H9 (cell line): ENCODE measurements around the gene PPP1R16B. TPM values are rescaled to one million over a fixed set of nuclear protein-coding genes. Genes with fewer than 3 reads are reported as not detected.

ENCODE experiments used
- DNase-seq: peaks from one replicate; pipeline ENCODE4 v3.0.0-alpha.2; 2017
- H2AFZ ChIP-seq: one replicate; pipeline ENCODE4 v1.6.1; 2013; ENCODE audit warnings: mild to moderate bottlenecking, low read length, control low read depth, moderate library complexity
- H2AK5ac ChIP-seq: 2 replicates; pipeline ENCODE4 v1.6.1; 2013; ENCODE audit warnings: low read length, control low read depth, mixed read lengths; ENCODE audit not compliant: insufficient read length
- H2BK120ac ChIP-seq: one replicate; pipeline ENCODE4 v1.6.1; 2013; ENCODE audit warnings: low read depth, mild to moderate bottlenecking, low read length, control low read depth, inconsistent platforms; ENCODE audit not compliant: poor library complexity, severe bottlenecking
- H2BK12ac ChIP-seq: 2 replicates; pipeline ENCODE4 v1.6.1; 2013; ENCODE audit warnings: low read length, control low read depth, mixed read lengths, low read depth; ENCODE audit not compliant: insufficient read length
- H2BK15ac ChIP-seq: 2 replicates; pipeline ENCODE4 v1.6.1; 2013; ENCODE audit warnings: low read depth, low read length, control low read depth
- H2BK20ac ChIP-seq: one replicate; pipeline ENCODE4 v1.6.1; 2013; ENCODE audit warnings: low read depth, mild to moderate bottlenecking, low read length, control low read depth, inconsistent platforms; ENCODE audit not compliant: poor library complexity, severe bottlenecking
- H2BK5ac ChIP-seq: 2 replicates; pipeline ENCODE4 v1.6.1; 2013; ENCODE audit warnings: low read length, control low read depth, mixed read lengths; ENCODE audit not compliant: insufficient read length
- H3K14ac ChIP-seq: 2 replicates; pipeline ENCODE4 v1.6.1; 2013; ENCODE audit warnings: low read length, control low read depth; ENCODE audit not compliant: insufficient read depth
- H3K18ac ChIP-seq: 2 replicates; pipeline ENCODE4 v1.6.1; 2013; ENCODE audit warnings: low read depth, mild to moderate bottlenecking, mixed read lengths, low read length, control low read depth; ENCODE audit not compliant: insufficient read length
- H3K23ac ChIP-seq: 2 replicates; pipeline ENCODE4 v1.6.1; 2013; ENCODE audit warnings: low read length, control low read depth, mixed read lengths, low read depth; ENCODE audit not compliant: insufficient read length
- H3K23me2 ChIP-seq: 2 replicates; pipeline ENCODE4 v1.6.1; 2013; ENCODE audit warnings: low read depth, mild to moderate bottlenecking, mixed read lengths, low read length, control low read depth; ENCODE audit not compliant: insufficient read length, poor library complexity, severe bottlenecking
- H3K27ac ChIP-seq: 2 replicates; pipeline ENCODE4 v1.5.1; 2013; ENCODE audit warnings: low read length, control low read depth, mixed read lengths, low read depth; ENCODE audit not compliant: insufficient read length
- H3K27me3 ChIP-seq: 2 replicates; pipeline ENCODE4 v1.6.1; 2013; ENCODE audit warnings: low read length, control low read depth, inconsistent platforms; ENCODE audit not compliant: insufficient read depth
- H3K4ac ChIP-seq: 2 replicates; pipeline ENCODE4 v1.6.1; 2013; ENCODE audit warnings: low read depth, mild to moderate bottlenecking, control low read depth, inconsistent platforms, low read length, moderate library complexity
- H3K4me1 ChIP-seq: 2 replicates; pipeline ENCODE4 v1.6.1; 2013; ENCODE audit warnings: low read length, control low read depth, inconsistent platforms; ENCODE audit not compliant: insufficient read depth
- H3K4me2 ChIP-seq: 2 replicates; pipeline ENCODE4 v1.6.1; 2013; ENCODE audit warnings: low read length, control low read depth, mixed read lengths; ENCODE audit not compliant: insufficient read length, insufficient read depth
- H3K56ac ChIP-seq: 2 replicates; pipeline ENCODE4 v1.6.1; 2013; ENCODE audit warnings: low read depth, mild to moderate bottlenecking, mixed read lengths, low read length, control low read depth; ENCODE audit not compliant: insufficient read length
- H3K79me1 ChIP-seq: 2 replicates; pipeline ENCODE4 v1.6.1; 2013; ENCODE audit warnings: low read depth, mild to moderate bottlenecking, moderate library complexity, low read length, control low read depth, inconsistent platforms; ENCODE audit not compliant: insufficient read depth, poor library complexity, severe bottlenecking
- H3K79me2 ChIP-seq: 2 replicates; pipeline ENCODE4 v1.6.1; 2013; ENCODE audit warnings: low read length, control low read depth, inconsistent platforms; ENCODE audit not compliant: insufficient read depth
- H3K9ac ChIP-seq: 2 replicates; pipeline ENCODE4 v1.6.1; 2013; ENCODE audit warnings: low read length, control low read depth, mixed read lengths; ENCODE audit not compliant: insufficient read length; ENCODE audit errors: extremely low read depth
- H3K9me3 ChIP-seq: one replicate; pipeline ENCODE4 v1.6.1; 2013; ENCODE audit warnings: low read depth, low read length, inconsistent platforms; ENCODE audit not compliant: control insufficient read depth
- H3T11ph ChIP-seq: one replicate; pipeline ENCODE4 v1.6.1; 2013; ENCODE audit warnings: mild to moderate bottlenecking, low read length, control low read depth, inconsistent platforms
- H4K20me1 ChIP-seq: one replicate; pipeline ENCODE4 v1.6.1; 2013; ENCODE audit not compliant: control insufficient read depth, insufficient read length, insufficient read depth
- H4K5ac ChIP-seq: 2 replicates; pipeline ENCODE4 v1.6.1; 2013; ENCODE audit warnings: low read depth, mild to moderate bottlenecking, mixed read lengths, low read length, control low read depth; ENCODE audit not compliant: insufficient read length
- H4K8ac ChIP-seq: replicated peaks from 2 replicates; pipeline ENCODE4 v1.6.1; 2013; ENCODE audit warnings: low read length, control low read depth, mixed read lengths, low read depth; ENCODE audit not compliant: insufficient read length
- H4K91ac ChIP-seq: 2 replicates; pipeline ENCODE4 v1.6.1; 2013; ENCODE audit warnings: low read depth, mild to moderate bottlenecking, moderate library complexity, mixed read lengths, low read length, control low read depth; ENCODE audit not compliant: insufficient read length
- H3K27ac Mint-ChIP-seq, 3 experiments: 2 replicates in 2 of 3; 3 replicates in 1 of 3; pipeline ENCODE4 v1.8.0; 2020 to 2021; ENCODE audit warnings: mixed read lengths in 3 of 3, mild to moderate bottlenecking in 1 of 3, moderate library complexity in 1 of 3
- H3K27me3 Mint-ChIP-seq: 2 replicates; pipeline ENCODE4 v1.8.0; 2021; ENCODE audit warnings: low read depth, mild to moderate bottlenecking, moderate library complexity, mixed read lengths
- H3K36me3 Mint-ChIP-seq, 3 experiments: 2 replicates in 2 of 3; 3 replicates in 1 of 3; pipeline ENCODE4 v1.8.0; 2020 to 2021; ENCODE audit warnings: low read depth in 3 of 3, mixed read lengths in 3 of 3; ENCODE audit not compliant: insufficient read depth in 1 of 3
- H3K4me1 Mint-ChIP-seq, 2 experiments: 2 replicates each; pipeline ENCODE4 v1.8.0; 2020; ENCODE audit warnings: mixed read lengths in 2 of 2
- H3K4me3 Mint-ChIP-seq, 2 experiments: 2 replicates in 1 of 2; 3 replicates in 1 of 2; pipeline ENCODE4 v1.8.0; 2020 to 2021; ENCODE audit warnings: mild to moderate bottlenecking in 2 of 2, mixed read lengths in 2 of 2, moderate library complexity in 1 of 2
- H3K9me3 Mint-ChIP-seq, 2 experiments: 2 replicates in 1 of 2; 3 replicates in 1 of 2; pipeline ENCODE4 v1.8.0; 2020; ENCODE audit warnings: mild to moderate bottlenecking in 2 of 2, mixed read lengths in 2 of 2, moderate library complexity in 1 of 2
- CTCF ChIP-seq: fragments of 200-600 bp; sonication (generic); conservative IDR thresholded peaks from 3 replicates; pipeline ENCODE4 v1.8.0; 2021; ENCODE audit warnings: antibody characterized with exemption, mild to moderate bottlenecking
- WGBS: extraction: QIAGEN DNeasy Blood & Tissue Kit; methylation state at CpG from one replicate; pipeline ENCODE4 v1.1.7; 2013; ENCODE audit warnings: missing lambda C conversion rate, low lambda C conversion rate, mixed read lengths; ENCODE audit not compliant: insufficient read length; ENCODE audit errors: extremely low coverage; 5-methylcytosine and 5-hydroxymethylcytosine counted together
- total RNA-seq: library from RNA; stranded (reverse); gene quantifications from 2 replicates; pipeline ENCODE4 v1.2.1, GENCODE V29; 2021

Gene PPP1R16B
- total RNA-seq, 1 experiment from 2014 or later: 8.2 TPM

DNA sequence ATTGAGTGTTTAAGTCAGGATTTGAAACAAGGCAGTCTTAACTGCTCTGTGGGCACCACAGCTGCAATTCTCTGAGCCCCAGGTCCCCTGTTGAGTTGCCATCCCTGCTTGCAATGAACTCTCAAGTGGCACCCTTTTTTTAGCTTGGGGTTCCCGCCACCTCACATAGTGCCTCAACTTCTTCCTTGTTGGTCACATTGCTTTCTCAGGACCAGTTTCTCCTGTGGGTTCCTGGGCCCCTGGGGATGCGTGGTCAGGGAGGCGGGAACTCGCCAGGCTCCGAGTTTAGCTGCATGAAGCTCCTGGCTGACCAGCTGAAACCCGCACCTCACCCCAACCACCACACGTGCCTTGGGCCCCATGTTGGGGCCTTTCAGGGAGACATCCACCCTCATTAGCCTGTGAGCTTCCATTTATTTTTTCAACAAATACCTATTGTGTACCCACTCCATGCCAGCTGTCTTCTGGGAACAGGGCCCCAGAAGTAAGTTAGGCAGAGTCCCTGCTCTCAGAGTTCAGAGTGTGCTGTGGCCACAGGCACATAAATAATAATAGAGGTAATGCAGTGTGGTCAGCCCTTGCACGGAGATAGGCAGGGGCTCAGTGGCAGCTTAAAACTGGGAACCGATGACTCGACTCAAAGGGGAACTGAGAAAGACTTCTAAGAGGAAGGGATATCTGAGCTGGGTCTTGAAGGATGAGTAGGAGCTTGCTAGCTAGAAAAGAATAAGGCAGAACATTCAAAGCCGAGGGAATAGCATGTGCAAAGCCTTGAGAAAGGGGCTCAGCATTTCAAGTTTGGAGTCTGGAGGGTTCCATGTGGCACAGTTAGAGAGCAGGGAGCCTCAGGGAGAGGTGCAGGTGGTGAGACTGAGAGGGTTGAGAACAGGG lies 86.8 kb downstream of the PPP1R16B start:
- peaks cover 1% of the 10 kb centered on the region; the same call in 1 of the 2 replicates for H3K27me3 Mint-ChIP-seq
- H3K27ac Mint-ChIP-seq: peak overlapping the region in 1 of 3 experiments; percentile 18; a peak in 1 of 7 replicates
- H3K9me3 ChIP-seq: no peaks in the 10 kb centered on the region
- no peaks in the 10 kb centered on the region; a peak in 1 of 7 replicates for H3K36me3 Mint-ChIP-seq
- no peak overlapping the region for H4K8ac ChIP-seq
- H2BK5ac ChIP-seq: no peak overlapping the region
- H3K79me1 ChIP-seq: no peaks in the 10 kb centered on the region
- no peak overlapping the region for H3K56ac ChIP-seq
- H3K4ac ChIP-seq: no peak overlapping the region
- no peak overlapping the region for H2BK120ac ChIP-seq
- no peak overlapping the region for H2BK20ac ChIP-seq
- H3K27ac ChIP-seq: no peak overlapping the region
- peaks cover 5% of the 10 kb centered on the region for H3K23me2 ChIP-seq
- WGBS: no CpG with 5 or more reads among the region's 11 CpGs
- H3K18ac ChIP-seq: no peak overlapping the region
- no peak overlapping the region for H2AK5ac ChIP-seq
- no peaks in the 10 kb centered on the region for H3K79me2 ChIP-seq
- no peak overlapping the region for H3T11ph ChIP-seq
- no peaks in the 10 kb centered on the region for H4K20me1 ChIP-seq
- H3K14ac ChIP-seq: no peak overlapping the region
- peaks cover 3% of the 10 kb centered on the region; the same call in 1 of the 2 replicates for H3K4me1 ChIP-seq
- no peak overlapping the region for H4K91ac ChIP-seq
- DNase-seq: no peak
- no peaks in the 10 kb centered on the region for H3K27me3 ChIP-seq
- no peak overlapping the region for H2BK15ac ChIP-seq
- no peak overlapping the region for H3K4me2 ChIP-seq
- H2AFZ ChIP-seq: no peak overlapping the region
- no peak overlapping the region for H4K5ac ChIP-seq
- TF ChIP-seq CTCF: no peak
- no peaks in the 10 kb centered on the region for H3K9me3 Mint-ChIP-seq
- H2BK12ac ChIP-seq: no peak overlapping the region
- no peak overlapping the region for H3K4me3 Mint-ChIP-seq
- peaks cover 18 to 19% of the 10 kb centered on the region in 2 experiments for H3K4me1 Mint-ChIP-seq
- no peak overlapping the region for H3K9ac ChIP-seq
- H3K23ac ChIP-seq: no peak overlapping the region
